ENCODE data around the gene XXYLT1.
"Not testable (repeated sequence)": the region's sequence is repeated elsewhere in the genome, so short reads cannot be mapped to it uniquely, and the experiment has no call there.

Gene XXYLT1

DNA sequence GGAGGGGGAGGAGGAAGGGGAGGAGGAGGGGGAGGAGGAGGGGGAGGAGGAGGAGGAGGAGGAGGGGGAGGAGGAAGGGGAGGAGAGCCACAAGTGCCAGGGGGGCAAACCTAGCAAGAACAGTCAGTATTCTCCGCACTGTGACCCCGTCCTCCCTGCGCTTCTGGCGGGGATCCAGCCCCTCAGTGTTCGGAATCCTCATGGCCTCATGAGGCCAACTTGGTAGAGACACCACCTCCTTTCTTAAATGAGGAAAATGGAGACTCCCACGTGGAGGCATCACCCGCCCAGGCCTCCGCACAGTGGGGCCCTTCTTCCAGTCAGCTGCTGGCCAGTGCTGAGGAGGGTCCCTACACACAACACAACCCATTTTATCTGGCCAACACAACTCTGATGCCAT is 163.4 kb downstream of the XXYLT1 start:
- no peak for DNase-seq

DNA sequence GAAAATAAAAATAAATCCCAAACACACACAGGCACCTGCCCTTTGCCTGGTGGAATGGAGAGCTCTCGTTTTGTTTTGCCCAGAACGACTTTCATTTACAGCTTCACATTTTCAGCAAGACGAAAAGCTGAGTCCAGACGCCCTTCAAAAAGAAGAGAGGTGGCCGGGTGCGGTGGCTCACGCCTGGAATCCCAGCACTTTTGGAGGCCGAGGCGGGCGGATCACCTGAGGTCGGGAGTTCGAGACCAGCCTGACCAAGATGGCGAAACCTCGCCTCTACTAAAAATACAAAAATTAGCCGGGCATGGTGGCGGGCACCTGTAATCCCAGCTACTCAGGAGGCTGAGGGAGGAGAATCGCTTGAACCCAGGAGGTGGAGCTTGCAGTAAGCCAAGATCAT is 163.9 kb downstream of the XXYLT1 start:
- not testable (repeated sequence) for DNase-seq

DNA sequence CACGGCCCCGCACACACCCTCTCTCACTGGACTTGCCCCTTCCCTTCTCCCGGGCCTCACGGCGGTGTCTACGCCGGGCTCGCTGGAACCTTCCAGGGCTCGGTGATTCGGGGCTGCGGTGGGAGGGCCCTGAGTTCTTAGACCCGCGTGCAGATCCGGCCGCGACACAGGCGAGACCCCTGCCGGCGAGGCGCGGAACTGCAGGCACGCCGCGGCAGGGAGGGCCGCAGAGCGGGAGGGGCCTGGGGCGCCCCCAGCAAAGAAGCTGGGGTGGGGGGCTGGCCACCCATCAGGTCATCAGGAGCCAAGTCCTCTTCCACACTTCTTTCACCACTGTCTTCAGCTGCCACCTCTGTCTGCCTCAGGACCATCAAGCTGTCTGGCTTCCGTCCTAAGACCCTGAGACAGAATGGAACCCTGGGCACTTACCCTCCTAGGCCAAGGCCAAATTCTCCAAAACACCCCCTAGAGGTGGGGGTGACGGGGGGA is 164.5 kb downstream of the XXYLT1 start:
- peak; percentile 26 for DNase-seq

DNA sequence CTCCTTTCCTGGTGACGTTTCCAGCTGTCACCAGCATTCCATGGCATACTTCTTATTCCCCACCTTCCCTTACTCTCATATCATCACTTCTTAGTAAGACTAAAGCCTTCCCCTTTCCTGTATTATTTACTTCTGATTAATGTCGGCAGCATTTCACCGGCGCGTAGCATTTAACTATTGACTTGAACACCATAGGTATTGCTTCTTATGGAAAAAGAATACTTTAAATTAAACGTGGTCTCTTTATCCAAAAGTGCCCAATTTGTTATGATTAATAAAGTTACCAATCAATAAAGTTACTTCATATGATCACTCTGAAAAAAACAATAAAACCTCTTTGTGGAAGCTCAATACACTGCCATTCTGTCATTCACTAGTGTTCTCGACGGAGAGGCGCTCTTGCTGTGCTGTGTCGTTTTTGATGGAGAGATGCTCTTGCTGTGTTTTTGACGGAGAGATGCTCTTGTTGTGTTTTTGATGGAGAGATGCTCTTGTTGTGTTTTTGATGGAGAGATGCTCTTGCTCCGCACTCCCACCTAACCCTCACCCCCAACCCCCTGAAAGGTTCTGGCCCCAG is 165.0 kb downstream of the XXYLT1 start:
- DNase-seq, result no peak

DNA sequence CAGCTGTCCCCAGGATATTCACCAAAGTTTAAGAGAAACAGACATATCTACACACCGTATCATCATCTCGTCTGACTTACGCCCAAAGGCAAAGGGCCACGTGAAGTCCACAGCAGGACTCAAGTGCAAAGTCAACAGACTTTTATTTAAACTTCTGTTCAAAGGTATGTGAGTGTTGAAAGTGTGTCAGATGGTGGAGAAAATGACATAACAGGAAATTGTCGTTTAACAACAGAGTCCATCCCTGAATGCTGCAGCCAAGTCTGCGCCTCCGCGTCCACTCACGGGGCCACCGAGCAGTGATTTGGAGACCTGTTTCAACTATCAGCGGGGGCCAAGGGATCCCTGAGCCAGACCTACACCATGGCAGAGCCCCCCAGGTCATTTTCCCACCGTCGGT is 165.6 kb downstream of the XXYLT1 start:
- DNase-seq, result no peak

DNA sequence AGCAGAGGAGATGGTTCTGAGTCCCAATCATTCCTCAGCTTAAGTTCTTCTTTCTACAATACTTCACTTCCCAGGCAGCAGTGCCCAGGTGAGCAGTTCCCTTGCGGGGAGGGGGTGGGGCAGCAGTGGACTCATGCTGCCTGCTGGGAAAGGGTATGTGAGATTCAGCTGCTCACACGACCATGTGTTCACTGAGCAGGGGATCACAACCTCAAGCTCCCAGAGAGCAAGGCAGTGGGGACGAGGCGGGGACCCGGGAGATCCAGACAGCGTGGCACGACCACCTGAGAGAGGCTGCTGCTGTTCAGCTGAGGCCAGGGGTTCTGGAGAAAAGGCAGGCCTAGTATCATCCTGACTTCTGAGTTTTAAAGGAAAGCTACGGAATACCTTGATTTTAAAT is 166.6 kb downstream of the XXYLT1 start:
- DNase-seq, result no peak

DNA sequence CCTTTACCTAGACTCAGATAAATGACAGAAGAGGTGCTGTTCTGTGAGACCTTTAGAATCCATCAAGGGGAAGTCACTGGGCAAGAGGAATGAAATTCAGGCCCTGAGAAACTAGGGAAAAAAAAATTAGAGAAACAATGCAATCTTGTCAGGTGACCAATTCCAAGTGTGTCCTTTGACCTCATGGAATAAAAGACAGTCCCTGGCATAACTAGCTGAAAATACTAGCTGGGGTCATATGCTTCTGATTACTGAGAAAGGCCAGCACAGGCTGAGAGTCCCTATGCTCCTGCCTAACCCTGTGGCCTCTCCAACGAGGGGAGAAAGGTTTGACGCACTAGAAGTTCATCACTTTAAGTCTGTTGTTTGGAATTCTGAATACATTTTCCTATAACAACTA is 167.3 kb downstream of the XXYLT1 start:
- no peak for DNase-seq

DNA sequence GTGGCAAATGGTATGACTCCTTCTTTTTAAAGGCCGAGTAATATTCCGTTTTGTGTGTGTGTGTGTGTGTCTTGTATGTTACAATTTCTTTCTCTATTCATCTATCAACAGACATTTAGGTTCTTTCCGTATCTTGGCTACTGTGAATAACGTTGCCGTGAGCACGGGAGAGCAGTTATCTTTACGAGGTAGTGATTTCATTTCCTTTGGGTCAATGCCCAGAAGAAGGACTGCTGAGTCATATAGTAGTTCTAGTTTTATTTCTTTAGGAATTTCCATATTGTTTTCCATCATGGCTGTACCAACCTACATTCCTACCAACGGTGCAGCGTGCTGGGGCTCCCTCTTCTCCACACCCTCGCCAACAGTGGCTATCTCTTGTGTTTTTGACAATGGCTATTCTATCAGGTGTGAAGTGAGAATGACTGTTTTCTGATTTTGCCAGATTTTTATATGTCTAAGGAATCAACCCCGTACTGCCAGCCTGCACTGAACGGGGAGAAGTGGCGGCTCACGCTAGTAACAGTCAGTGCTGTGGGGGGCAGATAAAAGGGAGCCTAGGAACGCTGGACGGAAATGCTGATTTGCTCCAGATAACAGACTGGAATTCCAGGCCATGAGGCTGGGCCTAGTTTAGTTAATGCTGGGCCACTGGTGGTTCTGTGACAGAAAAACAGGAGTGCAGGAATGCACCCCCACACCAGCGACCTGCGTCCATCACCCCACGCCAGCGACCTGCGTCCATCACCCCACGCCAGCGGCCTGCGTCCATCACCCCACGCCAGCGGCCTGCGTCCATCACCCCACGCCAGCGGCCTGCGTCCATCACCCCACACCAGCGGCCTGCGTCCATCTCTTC is 168.1 kb downstream of the XXYLT1 start:
- DNase-seq, result no peak

DNA sequence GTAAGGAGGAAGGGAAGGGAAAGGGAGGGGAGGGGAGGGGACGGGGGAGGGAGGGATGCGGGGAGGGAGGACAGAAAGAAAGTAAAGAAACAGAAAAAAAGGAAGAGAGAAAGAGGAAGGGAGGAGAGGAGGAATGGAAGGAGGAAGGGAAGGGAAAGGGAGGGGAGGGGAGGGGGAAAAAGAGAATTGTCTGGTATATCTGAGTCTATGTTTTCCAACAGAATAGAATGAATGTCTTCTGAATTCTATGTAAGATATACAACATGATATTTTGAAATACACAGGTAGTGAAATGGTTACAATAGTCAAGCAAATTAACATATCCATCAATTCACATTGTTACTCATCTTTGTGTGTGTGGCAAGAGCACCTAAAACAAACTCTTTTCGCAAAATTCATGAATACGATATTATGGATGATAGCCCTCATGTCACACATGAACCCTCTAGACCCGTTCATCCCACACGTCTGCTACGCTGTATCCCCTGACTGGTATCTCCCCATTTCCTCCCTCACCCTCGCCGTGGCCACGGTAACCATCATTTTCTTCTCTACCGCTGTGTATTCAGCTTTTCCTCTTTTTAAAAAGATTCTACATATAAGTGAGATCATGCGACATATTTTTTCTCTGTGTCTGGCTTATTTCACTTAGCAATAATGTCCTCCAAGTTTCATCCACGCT is 168.9 kb downstream of the XXYLT1 start:
- no peak for DNase-seq

DNA sequence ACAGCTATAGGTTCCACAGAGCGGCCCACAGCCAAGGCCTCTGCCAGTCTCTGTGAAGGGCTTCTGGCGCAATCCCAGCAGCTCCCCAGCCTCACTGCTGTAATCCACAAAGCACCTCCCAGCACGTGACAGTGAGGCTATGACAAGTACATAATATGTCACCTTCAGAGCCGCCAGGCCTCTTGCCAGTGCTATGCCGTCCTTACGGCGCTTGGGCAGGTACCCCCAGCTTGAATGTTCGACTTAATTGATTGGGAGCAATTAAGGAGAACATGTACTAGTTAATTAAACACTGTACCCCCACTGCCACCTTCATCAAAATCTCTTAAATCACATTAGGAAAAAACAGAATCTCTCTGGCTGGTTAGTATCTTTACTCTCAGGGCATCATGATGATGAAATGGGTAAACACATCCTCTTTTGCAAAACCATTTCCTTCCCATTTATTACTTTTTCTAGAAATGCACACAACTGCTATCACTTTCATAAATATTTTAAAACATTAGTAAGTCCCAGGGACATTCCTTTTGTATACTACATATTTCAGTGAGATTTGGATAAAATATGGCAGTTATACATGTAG is 169.9 kb downstream of the XXYLT1 start:
- DNase-seq, result peak; percentile 29

DNA sequence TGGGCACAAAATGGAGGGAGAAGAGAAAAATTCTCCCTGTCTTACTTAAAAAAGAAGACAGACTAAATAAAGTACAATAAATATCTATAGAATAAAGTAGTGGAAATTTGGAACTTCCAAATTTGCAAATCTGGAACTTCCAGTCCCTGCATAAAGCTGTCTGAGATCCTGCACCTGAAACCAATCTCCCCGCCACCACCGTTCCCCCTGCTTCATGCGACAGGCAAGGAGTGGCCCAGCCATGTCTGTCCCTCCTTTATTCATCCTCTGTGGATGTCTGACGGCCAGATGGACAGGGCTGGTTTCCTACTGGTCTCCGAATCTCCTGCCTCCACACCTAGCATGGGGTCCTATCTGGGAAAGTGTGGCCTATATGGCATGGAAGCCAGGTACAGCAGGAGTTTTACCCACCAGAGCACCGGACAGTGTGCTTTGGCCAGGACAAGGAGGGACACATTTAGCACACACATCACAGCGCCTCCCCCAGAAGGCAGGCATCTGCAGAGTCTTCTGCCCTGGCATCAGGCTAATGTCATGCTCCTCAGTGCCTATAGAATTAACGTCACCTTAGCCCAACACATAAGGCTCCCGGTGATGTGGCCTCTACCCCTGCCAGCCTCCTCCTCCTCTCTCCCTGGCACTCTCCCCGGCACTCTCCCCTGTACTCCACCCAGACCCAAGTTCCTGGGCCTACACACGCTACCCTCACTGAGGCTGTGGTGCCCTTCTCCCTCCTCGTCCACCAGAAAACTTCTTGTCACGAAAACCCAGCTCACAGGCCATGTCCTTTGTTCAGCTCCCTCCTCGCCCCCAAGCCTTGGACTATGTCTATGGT is 170.8 kb downstream of the XXYLT1 start:
- DNase-seq, result no peak

DNA sequence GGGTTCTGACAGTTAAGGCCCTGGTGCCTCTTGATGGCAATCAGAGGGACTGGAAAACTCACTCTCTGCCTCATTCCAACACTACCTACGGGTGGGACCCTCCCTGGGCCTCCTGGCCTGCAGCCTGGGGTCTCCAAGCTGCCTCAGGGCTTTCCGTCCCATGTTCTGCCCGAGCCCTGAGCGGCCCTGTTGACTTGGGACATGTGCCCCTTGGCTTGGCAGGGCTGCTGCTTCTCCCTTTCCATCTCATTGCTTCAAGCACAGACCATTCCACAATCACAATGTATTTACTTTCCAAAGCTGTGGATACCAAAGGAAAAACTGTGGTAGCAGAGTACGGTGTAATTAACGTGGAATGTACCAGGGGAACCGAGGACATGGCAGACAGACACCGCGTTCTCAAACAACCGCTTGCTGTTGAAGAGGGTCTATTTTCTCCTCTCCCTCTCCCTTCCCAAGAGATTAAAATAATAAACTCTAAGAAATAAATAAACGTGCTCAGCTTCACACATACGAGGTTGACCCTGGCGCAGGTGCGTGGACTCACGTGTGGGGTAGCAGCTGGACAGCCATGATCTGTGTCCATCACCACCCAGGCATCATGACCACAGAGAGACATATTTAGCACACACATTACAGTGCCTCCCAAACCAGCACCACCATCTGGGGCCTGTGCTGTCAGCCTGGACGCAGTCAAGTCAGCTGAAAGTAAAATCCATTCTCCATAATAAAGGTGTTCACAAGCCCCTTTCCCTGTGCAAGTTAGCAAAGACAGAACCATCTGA is 172.0 kb downstream of the XXYLT1 start:
- no peak for DNase-seq

DNA sequence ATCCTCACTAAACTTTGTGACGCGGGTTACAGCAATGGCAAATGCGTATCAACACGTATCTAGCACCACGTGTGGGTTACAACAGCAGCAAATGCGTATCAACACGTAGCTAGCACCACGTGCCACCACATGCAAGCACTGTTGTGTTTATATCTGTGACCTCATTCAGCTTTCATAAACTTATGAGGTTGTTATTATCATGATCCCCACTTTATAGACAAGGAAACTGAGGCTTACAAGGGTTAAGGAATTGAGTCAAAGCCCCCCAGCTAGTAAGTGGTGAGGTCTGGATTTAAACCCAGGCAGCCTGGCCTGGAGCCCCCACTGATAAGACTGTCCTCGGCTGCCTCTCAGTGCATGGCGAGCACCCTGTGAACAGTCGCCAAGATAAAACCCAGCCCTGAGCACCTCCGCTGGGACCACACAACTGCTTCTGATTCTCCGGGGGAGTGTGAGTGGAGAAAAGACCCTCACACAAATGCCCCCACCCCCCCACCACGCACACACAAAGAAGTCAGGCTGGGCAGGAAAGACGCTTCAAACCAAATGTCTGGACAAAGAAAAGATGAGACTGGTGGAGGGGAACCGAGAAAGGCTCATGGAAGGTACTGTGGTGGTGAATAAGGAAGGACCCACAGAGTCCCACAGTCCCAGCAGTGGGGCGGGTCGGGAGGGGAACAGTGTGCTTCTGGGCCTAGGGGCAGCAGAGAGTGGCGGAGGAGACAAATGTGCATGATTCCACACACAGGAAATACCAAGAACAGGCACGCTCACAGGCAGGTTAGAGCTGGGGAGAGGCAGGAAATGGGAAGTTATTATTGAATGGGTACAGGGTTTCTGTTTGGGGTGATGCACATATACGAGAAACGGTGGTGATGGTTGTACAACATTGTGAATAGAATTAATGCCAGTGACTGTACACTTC is 173.4 kb downstream of the XXYLT1 start:
- no peak for DNase-seq

DNA sequence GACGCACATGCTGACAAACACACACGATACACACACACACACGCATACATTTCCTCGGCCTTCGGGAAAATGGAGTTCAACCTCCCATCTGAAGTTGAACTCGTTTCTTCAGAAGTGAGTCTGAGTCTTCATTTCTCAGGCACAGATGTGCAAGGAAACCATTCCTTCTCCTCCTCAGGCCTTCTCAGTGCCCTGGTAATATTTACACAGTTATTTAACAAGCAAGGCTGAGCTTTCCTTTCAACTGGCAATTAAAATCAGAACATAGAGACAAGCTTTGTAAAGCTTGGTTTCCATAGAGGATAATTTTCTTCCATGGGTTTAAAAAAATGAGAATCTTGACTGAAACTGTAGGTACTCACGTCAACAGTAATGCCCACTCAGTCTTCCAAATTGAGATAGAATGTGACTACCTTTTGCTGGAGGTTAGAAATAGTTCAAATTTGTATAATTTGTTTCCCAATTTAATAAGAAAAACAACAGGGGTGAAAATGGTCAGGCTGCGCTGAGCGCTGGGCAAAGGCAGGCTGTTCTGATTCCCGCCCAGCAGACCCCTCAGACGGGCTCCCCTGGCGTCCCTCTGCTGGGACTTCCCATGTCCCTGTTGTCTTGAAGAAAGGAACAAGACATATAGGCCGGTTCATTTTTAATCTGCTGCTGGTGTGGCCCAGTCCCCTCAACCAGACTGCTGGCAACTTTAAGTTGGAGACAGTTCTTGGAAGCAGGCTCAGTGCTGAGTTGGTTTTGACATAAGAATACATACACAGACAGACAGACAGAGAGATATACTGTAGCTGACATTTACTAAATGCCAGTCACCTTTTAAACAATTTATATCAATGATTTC is 174.3 kb downstream of the XXYLT1 start:
- no peak for DNase-seq

DNA sequence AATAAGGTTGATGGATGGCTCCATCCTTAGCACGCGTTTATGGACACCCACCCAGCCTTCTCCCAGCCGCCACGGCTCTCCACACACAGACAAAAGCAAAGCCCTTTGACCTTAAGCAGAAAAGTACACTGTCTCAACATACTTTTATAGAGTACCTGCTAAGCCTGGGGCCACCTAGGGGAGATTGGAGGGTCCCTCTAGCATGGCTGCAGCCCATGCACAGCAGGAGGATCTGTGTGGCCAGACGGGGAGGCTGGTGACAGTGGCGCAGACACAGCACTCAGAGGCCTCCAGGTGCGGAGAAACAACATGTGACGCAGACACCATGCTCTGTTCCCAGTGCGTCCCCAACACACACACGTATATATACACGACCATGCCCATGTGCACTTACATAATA is 174.9 kb downstream of the XXYLT1 start:
- DNase-seq, result no peak

DNA sequence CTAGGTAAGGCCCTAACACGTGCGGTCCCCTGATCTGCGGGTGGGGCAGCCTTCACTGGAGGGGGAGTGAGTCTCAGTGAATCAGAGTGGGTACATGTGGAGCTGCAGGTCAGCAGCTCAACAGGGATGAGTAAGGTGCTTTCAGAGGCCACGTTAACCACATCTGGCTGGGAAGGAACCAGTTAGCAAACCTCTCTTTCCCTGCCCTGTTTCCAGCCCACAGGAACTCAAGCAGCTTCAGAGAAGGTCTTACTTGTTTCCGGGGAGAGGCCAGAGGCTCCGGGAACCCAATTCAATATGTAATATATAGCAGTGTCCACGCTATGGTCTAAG is 175.3 kb downstream of the XXYLT1 start:
- DNase-seq, result no peak

DNA sequence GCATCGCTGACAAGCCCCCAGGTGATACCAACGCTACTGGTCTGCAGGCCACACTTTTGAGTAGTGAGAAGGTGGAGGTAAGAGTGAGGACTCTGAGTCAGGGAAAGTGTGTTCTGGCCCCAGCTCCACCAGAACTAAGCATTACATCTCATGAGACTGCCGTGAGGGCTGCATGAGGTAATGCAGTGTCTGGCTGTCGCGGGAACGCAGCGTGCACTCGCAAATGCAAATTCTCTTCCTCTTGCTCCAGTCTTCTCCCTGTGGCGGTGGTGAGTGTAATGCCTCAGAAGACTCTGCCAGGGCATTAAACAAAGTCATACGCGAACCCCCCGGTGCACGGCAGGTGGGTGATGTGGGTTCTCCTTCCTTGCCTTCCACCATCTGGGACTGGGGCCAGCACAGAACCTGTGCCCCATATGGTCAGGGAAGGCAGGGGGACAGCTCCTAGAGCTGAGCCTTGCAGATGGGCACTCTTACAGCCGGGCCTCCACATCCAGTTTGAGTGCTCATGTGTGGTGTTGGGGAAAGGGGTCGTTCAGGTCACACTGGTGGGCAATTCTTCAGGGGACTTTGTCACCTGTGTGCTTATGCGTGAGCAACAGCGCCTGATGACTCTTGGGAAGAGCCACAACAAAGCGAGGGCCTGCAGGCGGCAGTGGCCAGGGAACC is 175.8 kb downstream of the XXYLT1 start:
- no peak for DNase-seq

DNA sequence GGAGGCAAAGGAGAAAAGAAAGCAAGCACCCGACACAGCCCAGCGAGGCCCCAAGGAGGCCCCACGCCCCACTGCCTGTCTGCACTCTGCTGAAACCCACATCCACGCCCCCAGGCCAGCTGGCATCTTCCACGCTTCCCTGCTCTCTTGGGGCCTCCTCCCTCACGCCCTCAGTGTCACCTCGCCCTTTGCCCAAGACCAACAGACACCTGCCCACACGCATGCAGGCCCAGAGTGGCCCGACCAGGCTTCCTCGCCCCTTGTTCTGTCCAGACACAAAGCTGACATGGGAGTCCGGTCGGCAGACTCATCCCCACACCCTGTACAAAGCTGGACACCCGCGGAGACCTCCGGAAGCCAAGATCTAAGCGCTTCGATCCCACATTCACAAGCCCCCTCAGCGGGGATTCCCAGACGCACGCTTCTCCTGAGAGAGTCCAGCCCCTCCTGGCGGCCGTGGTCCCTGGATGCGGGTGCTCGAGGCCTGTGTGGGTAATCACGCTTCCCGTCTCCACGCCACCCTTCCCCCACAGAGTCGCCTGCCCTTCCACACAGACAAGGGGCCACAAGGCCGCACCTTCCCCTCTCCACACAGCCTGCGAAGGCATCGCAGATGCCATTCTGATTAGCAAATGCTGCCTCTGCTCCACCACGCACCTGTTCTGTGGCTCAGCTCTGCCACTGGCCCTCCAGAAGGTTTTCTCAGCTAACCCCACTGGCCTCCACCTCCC is 176.6 kb downstream of the XXYLT1 start:
- DNase-seq, result peak; percentile 33

DNA sequence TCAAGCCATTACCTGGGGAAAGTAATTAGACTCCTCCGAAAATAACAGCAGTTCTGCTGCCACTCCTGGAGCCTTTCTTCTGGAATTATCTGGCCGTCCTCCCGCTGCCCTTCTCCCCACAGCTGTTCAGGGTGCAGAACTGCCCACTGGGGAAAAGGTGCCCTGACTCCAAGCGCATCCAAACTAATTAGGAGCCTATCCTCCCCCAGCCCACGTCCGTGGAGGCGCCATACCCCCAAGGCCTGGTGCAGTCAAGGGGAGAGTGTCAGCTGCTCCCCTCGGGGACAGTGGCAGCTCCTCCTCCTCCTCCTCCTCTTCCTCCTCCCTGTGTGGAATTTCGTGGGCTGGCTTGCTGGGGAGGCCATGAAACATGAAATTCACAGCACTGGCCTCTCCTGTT is 177.2 kb downstream of the XXYLT1 start:
- DNase-seq, result no peak

All from DMS79 treated with DMSO at 0.1 percent for 48 hours (cell line).